HG03280 (cell line): ENCODE data around the gene AFG1L.
"Not testable (repeated sequence)": the region's sequence is repeated elsewhere in the genome, so short reads cannot be mapped to it uniquely, and the experiment has no call there.

Source experiments
- ATAC-seq: cut with Tn5 transposase; IDR thresholded peaks from one replicate; pipeline ENCODE4 v1.9.1; 2021; ENCODE audit warnings: mild to moderate bottlenecking, moderate library complexity; ENCODE audit not compliant: unreplicated experiment

Gene AFG1L

GRCh38 chr6:108550256-108550655 is 255.4 kb downstream of the AFG1L start:
- ATAC-seq: no peak

- no peak for ATAC-seq
Measured at GRCh38 chr6:108555399-108556052, 260.7 kb downstream of the AFG1L start.

- ATAC-seq: no peak
Measured at GRCh38 chr6:108556250-108556649, 261.4 kb downstream of the AFG1L start.

DNA sequence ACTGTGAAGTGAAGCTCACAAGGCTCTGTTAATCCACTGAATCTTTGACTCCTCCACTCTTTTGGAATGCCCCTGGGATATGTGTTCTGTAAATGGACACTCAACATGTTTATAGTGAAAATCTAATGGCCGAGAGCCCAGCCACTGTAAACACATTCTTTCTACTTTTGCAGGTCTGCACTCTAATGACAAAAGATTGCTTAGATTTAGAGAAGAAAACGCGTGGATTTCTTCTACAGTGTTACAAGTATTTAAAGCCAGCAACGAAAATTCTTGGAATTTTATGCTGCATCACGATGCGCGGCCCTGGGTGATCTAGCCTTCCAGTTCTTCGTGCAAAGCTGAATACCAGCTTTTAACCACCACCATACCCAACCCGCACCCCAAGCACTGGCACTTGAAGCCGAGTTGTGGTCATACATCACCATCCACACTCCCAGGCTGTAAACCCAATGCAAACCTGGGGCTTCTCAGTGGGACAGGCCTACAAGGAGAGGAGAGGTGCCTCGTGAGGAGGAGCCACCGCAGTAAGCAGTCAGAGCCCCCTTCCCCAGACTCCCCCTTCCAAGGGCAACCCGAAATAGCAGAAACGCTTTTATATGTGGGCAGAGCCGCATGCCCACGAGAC is 262.1 kb downstream of the AFG1L start:
- no peak for ATAC-seq

- peak; percentile 17 for ATAC-seq
Measured at GRCh38 chr6:108557494-108558371, 262.9 kb downstream of the AFG1L start.

DNA sequence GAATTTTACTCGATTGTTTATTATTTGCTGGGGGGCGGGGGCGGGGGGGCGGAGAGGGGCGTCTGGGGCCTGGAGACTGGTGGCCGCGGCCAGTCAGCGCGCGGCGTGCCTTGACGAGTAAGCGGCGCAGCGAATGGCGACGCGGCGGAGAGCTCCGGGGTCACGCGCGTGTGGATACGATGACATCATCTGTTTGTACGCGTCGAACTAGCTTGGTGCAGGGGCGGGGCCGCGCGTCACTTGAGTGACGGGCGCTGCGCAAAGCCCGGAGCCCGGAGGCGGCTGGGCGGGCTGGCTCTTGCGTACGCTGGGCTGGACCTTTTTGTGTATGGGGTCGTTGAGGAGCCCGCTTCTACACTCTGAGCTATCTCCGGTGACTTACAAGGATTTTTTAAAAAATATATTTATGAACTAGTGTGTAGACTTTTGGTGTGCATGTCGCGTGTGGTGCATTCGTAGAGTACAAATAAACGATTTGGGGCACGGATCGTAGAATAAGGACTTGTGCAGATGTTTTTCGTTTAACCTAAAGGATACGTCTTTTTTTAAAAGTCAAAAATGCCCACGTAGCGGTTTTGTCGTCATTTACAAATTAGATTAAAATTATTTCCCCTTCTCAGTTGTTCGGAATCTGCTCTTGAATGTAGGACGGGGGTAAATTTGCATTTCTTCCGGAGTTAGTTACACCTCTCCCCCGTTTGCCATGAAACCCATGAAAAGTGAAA is 263.7 kb downstream of the AFG1L start:
- ATAC-seq: peak; percentile 56

GRCh38 chr6:108559097-108559883 is 264.4 kb downstream of the AFG1L start:
- peak; percentile 36 for ATAC-seq

DNA sequence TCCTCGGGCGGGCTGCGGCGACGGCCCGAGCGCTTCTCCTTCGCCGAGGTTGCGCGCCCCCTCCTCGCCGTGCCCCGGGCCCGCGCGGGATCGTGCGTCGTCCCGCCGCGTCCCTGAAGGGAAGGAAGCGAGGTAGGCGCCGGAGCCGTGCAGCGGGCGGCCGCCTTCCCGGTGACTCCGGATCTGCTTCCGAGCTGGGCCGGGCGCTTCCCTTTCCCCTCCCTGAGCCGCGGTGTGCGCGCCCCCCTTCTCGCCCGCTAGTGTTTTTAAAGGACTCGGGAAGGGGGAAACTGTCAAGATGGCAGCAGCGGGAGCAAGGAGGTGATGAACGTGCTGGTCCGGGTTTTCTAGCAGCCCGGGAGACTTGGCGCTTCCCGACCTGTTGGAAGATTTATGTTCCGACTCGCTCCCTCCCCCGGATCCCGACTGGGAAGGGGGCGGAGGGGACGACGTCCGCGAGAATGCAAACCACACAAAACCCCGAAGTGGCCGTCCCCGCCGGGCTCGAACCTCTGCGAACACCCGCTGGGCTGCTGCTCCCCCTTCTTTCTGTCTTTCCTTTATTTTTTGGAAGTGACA is 265.1 kb downstream of the AFG1L start:
- ATAC-seq: peak; percentile 0

DNA sequence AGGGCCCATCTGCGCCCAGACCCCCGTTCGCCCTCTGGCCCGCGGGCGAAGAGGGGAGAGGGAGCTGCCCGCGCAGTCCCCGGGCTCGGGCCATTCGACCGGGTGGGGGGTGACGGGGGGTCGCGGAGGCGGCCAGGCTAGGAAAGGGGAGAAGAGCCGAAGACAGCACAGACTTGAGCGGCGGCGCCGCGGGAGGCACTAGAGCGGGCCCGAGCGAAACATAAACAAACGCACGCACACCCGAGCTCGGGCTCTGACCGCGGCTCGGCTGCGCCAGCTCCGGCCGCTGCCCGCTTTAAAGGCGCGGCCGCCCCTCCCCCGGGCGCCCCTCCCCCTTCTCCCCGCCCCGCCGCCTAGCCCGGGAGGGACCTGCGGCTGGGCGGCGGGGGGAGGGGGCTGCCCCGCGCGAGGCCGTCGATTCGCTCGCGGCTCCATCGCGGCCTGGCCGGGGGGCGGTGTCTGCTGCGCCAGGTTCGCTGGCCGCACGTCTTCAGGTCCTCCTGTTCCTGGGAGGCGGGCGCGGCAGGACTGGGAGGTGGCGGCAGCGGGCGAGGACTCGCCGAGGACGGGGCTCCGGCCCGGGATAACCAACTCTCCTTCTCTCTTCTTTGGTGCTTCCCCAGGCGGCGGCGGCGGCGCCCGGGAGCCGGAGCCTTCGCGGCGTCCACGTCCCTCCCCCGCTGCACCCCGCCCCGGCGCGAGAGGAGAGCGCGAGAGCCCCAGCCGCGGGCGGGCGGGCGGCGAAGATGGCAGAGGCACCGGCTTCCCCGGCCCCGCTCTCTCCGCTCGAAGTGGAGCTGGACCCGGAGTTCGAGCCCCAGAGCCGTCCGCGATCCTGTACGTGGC is 265.8 kb downstream of the AFG1L start, which contains the start of gene FOXO3:
Gene FOXO3 (plus strand): TSS at position 455 of the 846 bp plus-strand sequence. CDS start 292 bp downstream, at position 747.
- ATAC-seq: no peak

DNA sequence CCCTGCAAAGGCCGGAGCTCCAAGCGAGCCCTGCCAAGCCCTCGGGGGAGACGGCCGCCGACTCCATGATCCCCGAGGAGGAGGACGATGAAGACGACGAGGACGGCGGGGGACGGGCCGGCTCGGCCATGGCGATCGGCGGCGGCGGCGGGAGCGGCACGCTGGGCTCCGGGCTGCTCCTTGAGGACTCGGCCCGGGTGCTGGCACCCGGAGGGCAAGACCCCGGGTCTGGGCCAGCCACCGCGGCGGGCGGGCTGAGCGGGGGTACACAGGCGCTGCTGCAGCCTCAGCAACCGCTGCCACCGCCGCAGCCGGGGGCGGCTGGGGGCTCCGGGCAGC is 266.4 kb downstream of the AFG1L start:
- ATAC-seq: not testable (repeated sequence)

- no peak for ATAC-seq
Measured at GRCh38 chr6:108561742-108562502, 267.1 kb downstream of the AFG1L start.

GRCh38 chr6:108562503-108562993 is 267.7 kb downstream of the AFG1L start:
- ATAC-seq: no peak

DNA sequence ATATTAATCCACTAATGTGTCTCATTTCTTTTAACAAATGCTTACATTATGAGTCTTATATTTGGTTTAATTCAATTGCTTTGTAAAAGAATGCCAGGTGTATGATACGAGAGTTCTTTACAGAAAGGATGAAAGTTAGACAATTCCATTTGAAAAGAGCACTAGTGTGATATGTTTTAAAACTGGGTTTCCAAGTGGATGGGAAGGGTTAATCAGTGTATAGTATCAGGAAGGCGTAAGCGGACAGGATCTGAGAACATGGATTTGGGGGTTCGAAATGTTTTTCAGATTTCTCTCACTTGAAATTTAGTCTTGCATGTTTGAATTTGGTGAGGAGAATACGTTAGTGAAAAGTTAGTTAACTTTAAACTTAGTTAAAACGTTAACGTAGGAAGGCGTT is 268.4 kb downstream of the AFG1L start:
- ATAC-seq: no peak

GRCh38 chr6:108564178-108564577 is 269.3 kb downstream of the AFG1L start:
- no peak for ATAC-seq

DNA sequence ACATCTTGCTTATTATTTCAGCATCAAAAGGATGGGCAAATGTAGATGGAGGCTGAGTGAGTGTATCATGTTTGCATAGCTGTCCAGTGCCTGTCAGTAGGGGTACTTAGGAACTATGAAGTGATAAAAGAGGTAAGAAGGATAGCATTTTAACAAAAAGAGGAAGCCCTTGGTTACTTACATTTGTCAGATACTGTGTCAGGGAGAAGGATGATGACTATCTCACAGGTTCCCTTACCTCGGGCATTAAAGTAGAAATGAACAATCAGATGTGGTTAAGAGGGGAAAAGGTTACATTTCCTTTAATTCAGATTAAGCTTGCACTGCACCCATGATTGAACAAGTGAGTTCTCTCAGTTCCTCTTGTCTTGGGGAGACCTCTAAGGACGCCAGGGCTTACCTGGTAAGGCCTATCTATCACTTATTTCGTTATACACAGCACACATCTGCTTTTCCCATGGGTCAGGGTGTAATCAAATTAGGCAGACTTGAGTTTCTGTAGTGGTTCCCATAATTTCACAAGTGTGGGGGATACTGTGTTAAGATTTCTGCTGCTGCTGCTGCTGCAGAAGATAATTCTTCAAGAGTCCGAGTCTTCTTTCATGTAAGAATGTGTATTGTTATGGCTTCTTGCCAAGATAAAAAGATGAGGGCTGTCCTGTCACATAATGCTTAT is 270.4 kb downstream of the AFG1L start:
- ATAC-seq: peak; percentile 58

DNA sequence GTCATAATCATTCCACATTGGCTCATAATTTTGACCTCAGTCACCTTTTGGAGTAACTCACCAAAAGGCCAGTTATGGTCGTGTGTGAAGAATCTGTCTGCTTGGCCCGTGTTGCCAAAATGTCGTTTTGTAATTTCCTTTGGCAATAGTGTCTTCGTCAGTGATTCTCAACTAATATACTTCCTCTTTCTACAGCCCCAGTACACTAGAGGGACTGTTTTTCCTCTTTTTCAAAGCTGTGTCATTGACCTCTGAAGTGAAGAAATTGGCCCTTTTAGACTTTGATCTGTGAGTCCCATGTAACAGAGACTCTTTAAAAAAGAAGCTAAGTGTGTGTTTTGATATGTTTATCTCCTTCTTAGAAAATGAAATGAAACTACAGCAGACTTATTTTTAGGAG is 271.0 kb downstream of the AFG1L start:
- peak; percentile 42 for ATAC-seq

DNA sequence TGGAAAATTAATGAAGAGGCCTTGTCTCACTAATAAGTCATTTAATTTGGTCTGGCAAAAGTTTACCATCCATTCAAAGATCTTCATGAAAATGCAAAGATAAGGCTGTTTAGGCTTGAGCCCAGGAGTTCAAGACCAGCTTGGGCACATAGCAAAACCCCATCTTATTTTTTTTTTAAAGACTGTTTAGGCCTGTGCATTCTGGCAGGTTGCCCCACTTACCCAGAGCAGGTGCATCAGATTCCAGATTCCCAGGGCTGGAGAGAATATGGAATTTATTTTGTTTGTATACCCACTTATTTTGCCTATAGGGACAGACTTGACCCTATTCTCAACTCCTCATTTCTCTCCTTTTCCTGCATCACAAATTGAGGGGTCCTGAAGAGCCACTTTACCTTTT is 271.6 kb downstream of the AFG1L start:
- ATAC-seq: no peak

- no peak for ATAC-seq
Measured at GRCh38 chr6:108568101-108568500, 273.2 kb downstream of the AFG1L start.
